ENCODE results near the gene C6orf89. TPM values are rescaled to one million over a fixed set of nuclear protein-coding genes. Genes with fewer than 3 reads are reported as not detected.

C6orf89 gene
- total and polyA plus RNA-seq, 2 of the 8 experiments (the other 6 are each of a cell fraction or from before 2014, with no cell fraction given): 4.6 to 12.3 TPM

GRCh38 chr6:36837686-36838085 lies 48.1 kb upstream of the C6orf89 start:
- Histone ChIP-seq H3K79me2 (ENCODE audit: control insufficient read depth in 1 of 2, insufficient read depth in 2 of 2, low read length in 2 of 2) (no peaks in the 10 kb centered on the region), H2BK120ac (replicated peaks; ENCODE audit: low read depth, low read length) (no peak overlapping the region), H2AFZ (ENCODE audit: low read length) (no peak overlapping the region), H2BK5ac (ENCODE audit: low read depth, low read length) (no peak overlapping the region), H4K8ac (ENCODE audit: extremely low read depth, insufficient read depth, low read length) (no peak overlapping the region), H3K36me3 (ENCODE audit: control insufficient read depth in 2 of 4, insufficient read depth in 4 of 4, low read length in 3 of 4) (no peaks in the 10 kb centered on the region), H3K27me3 (replicated peaks in 1 of 4; ENCODE audit: control insufficient read depth in 3 of 4, extremely low read depth in 1 of 4, insufficient read depth in 3 of 4, low read length in 3 of 4) (peaks cover 22 to 50% (median 44%) of the 10 kb centered on the region in 4 experiments), H2BK20ac (ENCODE audit: low read length) (peak overlapping the region; percentile 72; the same call in 1 of the 2 replicates), H3K4ac (replicated peaks; ENCODE audit: insufficient read length, low read depth, low read length) (no peak overlapping the region), H3K18ac (ENCODE audit: extremely low read depth, low read length) (no peak overlapping the region), H3K56ac (replicated peaks; ENCODE audit: insufficient read length, low read depth, low read length) (no peak overlapping the region), H3K9ac (replicated peaks in 1 of 4; ENCODE audit: extremely low read depth in 1 of 4, low read depth in 3 of 4, low read length in 3 of 4) (no peak overlapping the region), H2BK12ac (ENCODE audit: low read depth, low read length) (no peak overlapping the region), H3K23ac (ENCODE audit: insufficient read length) (no peak overlapping the region), H3K14ac (ENCODE audit: insufficient read length) (no peak overlapping the region), H3K9me3 (ENCODE audit: insufficient read depth in 2 of 2, low read depth in 1 of 2, low read length in 1 of 2) (no peaks in the 10 kb centered on the region), H3K23me2 (ENCODE audit: low read depth, low read length) (peaks cover 13% of the 10 kb centered on the region; the same call in 1 of the 2 replicates), H3K79me1 (ENCODE audit: low read depth, low read length) (no peaks in the 10 kb centered on the region), H4K5ac (ENCODE audit: insufficient read length, low read depth, low read length) (no peak overlapping the region), H3K4me3 (ENCODE audit: extremely low read depth in 1 of 4, insufficient read depth in 2 of 4, low read depth in 3 of 4, low read length in 4 of 4) (no peak overlapping the region), H3K27ac (ENCODE audit: low read depth, low read length) (no peak overlapping the region), H3K4me2 (ENCODE audit: insufficient read depth in 1 of 2, low read depth in 2 of 2, low read length in 2 of 2) (no peak overlapping the region), H2BK15ac (ENCODE audit: low read length) (0 out of 2 replicates have a peak overlapping the region, but pooled peaks have one; percentile 10), H3K4me1 (replicated peaks in 1 of 4; ENCODE audit: control insufficient read depth in 3 of 4, insufficient read depth in 4 of 4, low read length in 3 of 4) (peaks cover 0 to 14% (median 8%) of the 10 kb centered on the region in 4 experiments; a peak in 6 of 7 replicates), H4K91ac (replicated peaks; ENCODE audit: insufficient read length, low read length) (no peak overlapping the region), H4K20me1 (replicated peaks in 1 of 2; ENCODE audit: control insufficient read depth in 1 of 2, insufficient read depth in 2 of 2, low read length in 2 of 2) (peaks cover 0 to 7% of the 10 kb centered on the region in 2 experiments), H2AK5ac (ENCODE audit: low read depth, low read length) (no peak overlapping the region)
- WGBS, 2 experiments (ENCODE audit: extremely low coverage in 1 of 2, insufficient coverage in 1 of 2, insufficient read length in 1 of 2, insufficient replicate concordance in 2 of 2, low coverage in 1 of 2, low lambda C conversion rate in 2 of 2, missing lambda C conversion rate in 1 of 2): 89% methylated on average over 6 of the region's 6 CpGs; no CpG with 5 or more reads in 1 of the 2 experiments
- DNase-seq (ENCODE audit: low read depth in 1 of 2, low spot score in 2 of 2) (no peak), FAIRE-seq (no peak)
- ChIA-PET CTCF (ENCODE audit: partially characterized antibody) (interaction anchor here (1.5 to 14.1 kb wide), 5 partner anchors 9 to 72 kb away, joined by 4 to 121 read pairs (median 7); no protein-coding TSS in a partner anchor), POLR2A (ENCODE audit: partially characterized antibody) (interaction anchor here (0.7 to 2.0 kb wide), 3 partner anchors 11 to 202 kb away, joined by 3 to 9 read pairs (median 3); no protein-coding TSS in a partner anchor)
- TF ChIP-seq BCL11A (IDR thresholded peaks at IDR 0.05; ENCODE audit: low read depth in 2 of 2, low read length in 2 of 2): no peak
- TF ChIP-seq EZH2 (IDR thresholded peaks at IDR 0.05; ENCODE audit: low read depth, low read length, severe bottlenecking): no peak
- TF ChIP-seq BACH1 (IDR thresholded peaks at IDR 0.05; ENCODE audit: low read length): no peak
- no peak for TF ChIP-seq BRCA1 (IDR thresholded peaks at IDR 0.05; ENCODE audit: low read depth, low read length)
- no peak for TF ChIP-seq SP1 (IDR thresholded peaks at IDR 0.05; ENCODE audit: low read depth, low read length)
- no peak for TF ChIP-seq SIRT6 (IDR thresholded peaks at IDR 0.05; ENCODE audit: low read length)
- TF ChIP-seq EP300 (IDR thresholded peaks at IDR 0.05; ENCODE audit: borderline replicate concordance in 1 of 2, low read depth in 2 of 2, low read length in 2 of 2): no peak
- no peak for TF ChIP-seq E2F6 (IDR thresholded peaks at IDR 0.05)
- no peak for TF ChIP-seq POLR2A (IDR thresholded peaks at IDR 0.05; ENCODE audit: control extremely low read depth in 1 of 2, low read depth in 2 of 2, low read length in 2 of 2)
- no peak for TF ChIP-seq TBP (IDR thresholded peaks at IDR 0.05; ENCODE audit: low read depth, low read length)
- TF ChIP-seq SIN3A (conservative IDR thresholded peaks at IDR 0.05 in 1 of 2, IDR thresholded peaks at IDR 0.05 in 1 of 2; ENCODE audit: low read depth in 1 of 2, low read length in 2 of 2): no peak
- no peak for TF ChIP-seq JUN (IDR thresholded peaks at IDR 0.05; ENCODE audit: low read depth, low read length)
- TF ChIP-seq KDM5A (IDR thresholded peaks at IDR 0.05; ENCODE audit: low read length): no peak
